Measurements from ENCODE around the gene DDX10.

DDX10 gene

GRCh38 chr11:108944471-108945178, 279.8 kb downstream of the DDX10 start:
- Mint-ChIP-seq H3K4me1 (peaks cover 6% of the 10 kb centered on the region), H3K36me3 (peaks cover 42% of the 10 kb centered on the region), H3K27me3 (no peaks in the 10 kb centered on the region), H3K4me3 (no peak overlapping the region), H3K9me3 (peaks cover 5% of the 10 kb centered on the region), H3K27ac (no peak overlapping the region)

- Mint-ChIP-seq H3K9me3 (peaks cover 5% of the 10 kb centered on the region), H3K27ac (no peak overlapping the region), H3K27me3 (no peaks in the 10 kb centered on the region), H3K36me3 (peaks cover 41% of the 10 kb centered on the region), H3K4me3 (no peak overlapping the region), H3K4me1 (peaks cover 6% of the 10 kb centered on the region)
These were observed 280.5 kb downstream of the DDX10 start for GRCh38 chr11:108945341-108945740.

- Mint-ChIP-seq H3K27ac (peak overlapping the region; percentile 64), H3K4me1 (peaks cover 6% of the 10 kb centered on the region), H3K4me3 (no peak overlapping the region), H3K27me3 (no peaks in the 10 kb centered on the region), H3K36me3 (peaks cover 30% of the 10 kb centered on the region), H3K9me3 (peaks cover 5% of the 10 kb centered on the region)
These were observed 283.0 kb downstream of the DDX10 start for GRCh38 chr11:108947654-108948570.

- Mint-ChIP-seq H3K4me1 (no peaks in the 10 kb centered on the region), H3K9me3 (no peaks in the 10 kb centered on the region), H3K4me3 (no peak overlapping the region), H3K36me3 (peaks cover 3% of the 10 kb centered on the region), H3K27me3 (no peaks in the 10 kb centered on the region), H3K27ac (no peak overlapping the region)
These were observed 293.7 kb downstream of the DDX10 start for GRCh38 chr11:108958368-108959104.

- Mint-ChIP-seq H3K27me3 (no peaks in the 10 kb centered on the region), H3K9me3 (no peaks in the 10 kb centered on the region), H3K4me3 (no peak overlapping the region), H3K36me3 (peaks cover 3% of the 10 kb centered on the region), H3K4me1 (no peaks in the 10 kb centered on the region), H3K27ac (no peak overlapping the region)
These were observed 294.4 kb downstream of the DDX10 start for GRCh38 chr11:108959105-108959761.

GRCh38 chr11:108959874-108960273, 295.0 kb downstream of the DDX10 start:
- H3K4me3 Mint-ChIP-seq = no peak overlapping the region
- H3K9me3 Mint-ChIP-seq = no peaks in the 10 kb centered on the region
- H3K27ac Mint-ChIP-seq = no peak overlapping the region
- H3K27me3 Mint-ChIP-seq = no peaks in the 10 kb centered on the region
- H3K4me1 Mint-ChIP-seq = no peaks in the 10 kb centered on the region
- no peaks in the 10 kb centered on the region for H3K36me3 Mint-ChIP-seq

GRCh38 chr11:108960501-108960900, 295.6 kb downstream of the DDX10 start:
- Mint-ChIP-seq H3K4me1 (no peaks in the 10 kb centered on the region), H3K27me3 (no peaks in the 10 kb centered on the region), H3K27ac (no peak overlapping the region), H3K9me3 (no peaks in the 10 kb centered on the region), H3K4me3 (no peak overlapping the region), H3K36me3 (no peaks in the 10 kb centered on the region)

GRCh38 chr11:108961095-108961494, 296.2 kb downstream of the DDX10 start:
- Mint-ChIP-seq H3K27me3 (no peaks in the 10 kb centered on the region), H3K4me3 (no peak overlapping the region), H3K36me3 (no peaks in the 10 kb centered on the region), H3K4me1 (no peaks in the 10 kb centered on the region), H3K9me3 (no peaks in the 10 kb centered on the region), H3K27ac (no peak overlapping the region)

GRCh38 chr11:108963118-108963517, 298.2 kb downstream of the DDX10 start:
- Mint-ChIP-seq H3K4me3 (no peak overlapping the region), H3K27me3 (no peaks in the 10 kb centered on the region), H3K4me1 (no peaks in the 10 kb centered on the region), H3K9me3 (no peaks in the 10 kb centered on the region), H3K36me3 (no peaks in the 10 kb centered on the region), H3K27ac (no peak overlapping the region)

- no peak overlapping the region for H3K4me3 Mint-ChIP-seq
- H3K27ac Mint-ChIP-seq = peak overlapping the region; percentile 8
- H3K4me1 Mint-ChIP-seq = no peaks in the 10 kb centered on the region
- H3K36me3 Mint-ChIP-seq = no peaks in the 10 kb centered on the region
- no peaks in the 10 kb centered on the region for H3K9me3 Mint-ChIP-seq
- no peaks in the 10 kb centered on the region for H3K27me3 Mint-ChIP-seq
These were observed 300.6 kb downstream of the DDX10 start for GRCh38 chr11:108965306-108966001.

- Mint-ChIP-seq H3K9me3 (no peaks in the 10 kb centered on the region), H3K4me3 (no peak overlapping the region), H3K36me3 (no peaks in the 10 kb centered on the region), H3K27me3 (no peaks in the 10 kb centered on the region), H3K4me1 (no peaks in the 10 kb centered on the region), H3K27ac (no peak overlapping the region)
These were observed 301.3 kb downstream of the DDX10 start for GRCh38 chr11:108966206-108966605.

GRCh38 chr11:108966978-108967377, 302.1 kb downstream of the DDX10 start:
- no peak overlapping the region for H3K27ac Mint-ChIP-seq
- no peaks in the 10 kb centered on the region for H3K4me1 Mint-ChIP-seq
- H3K36me3 Mint-ChIP-seq = no peaks in the 10 kb centered on the region
- H3K27me3 Mint-ChIP-seq = no peaks in the 10 kb centered on the region
- no peak overlapping the region for H3K4me3 Mint-ChIP-seq
- H3K9me3 Mint-ChIP-seq = no peaks in the 10 kb centered on the region

GRCh38 chr11:108967571-108967970, 302.7 kb downstream of the DDX10 start:
- H3K4me1 Mint-ChIP-seq = no peaks in the 10 kb centered on the region
- no peak overlapping the region for H3K4me3 Mint-ChIP-seq
- no peaks in the 10 kb centered on the region for H3K9me3 Mint-ChIP-seq
- no peaks in the 10 kb centered on the region for H3K27me3 Mint-ChIP-seq
- H3K36me3 Mint-ChIP-seq = no peaks in the 10 kb centered on the region
- H3K27ac Mint-ChIP-seq = no peak overlapping the region

- no peak overlapping the region for H3K4me3 Mint-ChIP-seq
- no peaks in the 10 kb centered on the region for H3K9me3 Mint-ChIP-seq
- H3K27me3 Mint-ChIP-seq = no peaks in the 10 kb centered on the region
These were observed 305.5 kb downstream of the DDX10 start for GRCh38 chr11:108970221-108970991.

More at GRCh38 chr11:108970221-108970991, 305.5 kb downstream of the DDX10 start:
- Mint-ChIP-seq H3K27ac (no peak overlapping the region), H3K36me3 (no peaks in the 10 kb centered on the region), H3K4me1 (no peaks in the 10 kb centered on the region)
